Activated T-helper 1 cell treated with anti-CD3 and anti-CD28 coated beads, Interleukin-12 subunit alpha, Interleukin-12 subunit beta, Interleukin-2, Interleukin-4 antibody, amounts not matched to agents 30 ng/mL and 10 ng/mL and 1 ng/mL, durations not matched to agents 14 hours and 24 hours and 36 hours (primary cell): ENCODE measurements around the gene IGF1R. TPM values are rescaled to one million over a fixed set of nuclear protein-coding genes. Genes with fewer than 3 reads are reported as not detected.
A peak's percentile ranks its signal among the peaks of the same experiment; 100 is the strongest.

Experiments used
- DNase-seq: peaks from one replicate; pipeline ENCODE4 v3.0.0; 2021; ENCODE audit warnings: low spot score
- H3K27ac Mint-ChIP-seq: one replicate; pipeline ENCODE4 v1.8.0; 2021; ENCODE audit warnings: mild to moderate bottlenecking, mixed read lengths
- H3K27me3 Mint-ChIP-seq: one replicate; pipeline ENCODE4 v1.8.0; 2022; ENCODE audit warnings: mild to moderate bottlenecking, moderate library complexity, mixed read lengths; ENCODE audit not compliant: insufficient read depth
- H3K36me3 Mint-ChIP-seq: one replicate; pipeline ENCODE4 v1.8.0; 2021; ENCODE audit warnings: low read depth, mixed read lengths
- H3K4me1 Mint-ChIP-seq: one replicate; pipeline ENCODE4 v1.8.0; 2021; ENCODE audit warnings: low read depth, mixed read lengths
- H3K4me3 Mint-ChIP-seq: one replicate; pipeline ENCODE4 v1.8.0; 2021; ENCODE audit warnings: mild to moderate bottlenecking, moderate library complexity, mixed read lengths
- H3K9me3 Mint-ChIP-seq: one replicate; pipeline ENCODE4 v1.8.0; 2021; ENCODE audit warnings: mixed read lengths
- intact Hi-C: fragments of 100-400 bp; cut with micrococcal nuclease; formaldehyde crosslinking; loops from one replicate; pipeline ENCODE4 v1.15.1; 2024
- total RNA-seq: library from RNA; stranded (reverse); gene quantifications from 2 replicates; pipeline ENCODE4 v1.2.3, GENCODE V29; 2022

Gene IGF1R
- total RNA-seq, 1 donor from 2014 or later: 38.7 TPM

GRCh38 chr15:98858610-98859023 lies 210.3 kb downstream of the IGF1R start:
- intact Hi-C loops: no loop called here
- peak overlapping the region; percentile 51 for H3K4me3 Mint-ChIP-seq
- peaks cover 41% of the 10 kb centered on the region for H3K4me1 Mint-ChIP-seq
- no peaks in the 10 kb centered on the region for H3K27me3 Mint-ChIP-seq
- H3K27ac Mint-ChIP-seq: peak overlapping the region; percentile 51
- DNase-seq: no peak
- H3K9me3 Mint-ChIP-seq: no peaks in the 10 kb centered on the region
- no peaks in the 10 kb centered on the region for H3K36me3 Mint-ChIP-seq

GRCh38 chr15:98859149-98859548 lies 210.8 kb downstream of the IGF1R start:
- Mint-ChIP-seq H3K27me3 (no peaks in the 10 kb centered on the region), H3K27ac (peak overlapping the region; percentile 51), H3K4me1 (peaks cover 36% of the 10 kb centered on the region), H3K36me3 (no peaks in the 10 kb centered on the region), H3K4me3 (peak overlapping the region; percentile 51), H3K9me3 (no peaks in the 10 kb centered on the region)
- intact Hi-C loops: no loop called here
- no peak for DNase-seq

- Mint-ChIP-seq H3K36me3 (no peaks in the 10 kb centered on the region), H3K27me3 (no peaks in the 10 kb centered on the region), H3K27ac (peak overlapping the region; percentile 29), H3K9me3 (no peaks in the 10 kb centered on the region), H3K4me1 (peaks cover 36% of the 10 kb centered on the region), H3K4me3 (no peak overlapping the region)
- intact Hi-C loops: no loop called here
- DNase-seq: no peak
Observed at GRCh38 chr15:98860281-98861041, 212.1 kb downstream of the IGF1R start.

- H3K27me3 Mint-ChIP-seq: no peaks in the 10 kb centered on the region
- intact Hi-C loops: no loop called here
- H3K4me3 Mint-ChIP-seq: no peak overlapping the region
- no peaks in the 10 kb centered on the region for H3K36me3 Mint-ChIP-seq
- no peak overlapping the region for H3K27ac Mint-ChIP-seq
- H3K4me1 Mint-ChIP-seq: peaks cover 44% of the 10 kb centered on the region
- DNase-seq: no peak
- no peaks in the 10 kb centered on the region for H3K9me3 Mint-ChIP-seq
Observed at GRCh38 chr15:98861188-98861587, 212.8 kb downstream of the IGF1R start.

- H3K4me1 Mint-ChIP-seq: peaks cover 40% of the 10 kb centered on the region
Observed at GRCh38 chr15:98863983-98864382, 215.6 kb downstream of the IGF1R start.

GRCh38 chr15:98865397-98866339 lies 217.3 kb downstream of the IGF1R start:
- Mint-ChIP-seq H3K27me3 (peaks cover 2% of the 10 kb centered on the region), H3K4me1 (peaks cover 30% of the 10 kb centered on the region), H3K36me3 (peaks cover 3% of the 10 kb centered on the region), H3K9me3 (no peaks in the 10 kb centered on the region), H3K27ac (peak overlapping the region; percentile 89), H3K4me3 (peak overlapping the region; percentile 82)
- intact Hi-C loops: loop anchor here (1.0 to 5.0 kb wide), 2 partner anchors 12 to 47 kb away; no protein-coding TSS in a partner anchor
- peak; percentile 63 for DNase-seq

More at GRCh38 chr15:98863983-98864382, 215.6 kb downstream of the IGF1R start:
- Mint-ChIP-seq H3K36me3 (no peaks in the 10 kb centered on the region), H3K27me3 (no peaks in the 10 kb centered on the region), H3K4me3 (no peak overlapping the region), H3K27ac (no peak overlapping the region), H3K9me3 (no peaks in the 10 kb centered on the region)
- DNase-seq: no peak
- intact Hi-C loops: no loop called here

GRCh38 chr15:98866511-98866910 lies 218.2 kb downstream of the IGF1R start:
- Mint-ChIP-seq H3K9me3 (no peaks in the 10 kb centered on the region), H3K4me1 (peaks cover 21% of the 10 kb centered on the region), H3K27ac (peak overlapping the region; percentile 89), H3K4me3 (peak overlapping the region; percentile 82), H3K36me3 (peaks cover 3% of the 10 kb centered on the region), H3K27me3 (peaks cover 2% of the 10 kb centered on the region)
- intact Hi-C loops: loop anchor here (5.0 kb wide), 1 partner anchor 46 kb away; no protein-coding TSS in a partner anchor
- DNase-seq: no peak

- H3K27me3 Mint-ChIP-seq: peaks cover 2% of the 10 kb centered on the region
- no peak overlapping the region for H3K4me3 Mint-ChIP-seq
- peaks cover 28% of the 10 kb centered on the region for H3K4me1 Mint-ChIP-seq
- intact Hi-C loops: loop anchor here (5.0 kb wide), 1 partner anchor 44 kb away; no protein-coding TSS in a partner anchor
- no peak for DNase-seq
- no peaks in the 10 kb centered on the region for H3K9me3 Mint-ChIP-seq
- peaks cover 3% of the 10 kb centered on the region for H3K36me3 Mint-ChIP-seq
- no peak overlapping the region for H3K27ac Mint-ChIP-seq
Observed at GRCh38 chr15:98868564-98868963, 220.2 kb downstream of the IGF1R start.

GRCh38 chr15:98870788-98871187 lies 222.4 kb downstream of the IGF1R start:
- no peak for DNase-seq
- Mint-ChIP-seq H3K9me3 (no peaks in the 10 kb centered on the region), H3K27ac (no peak overlapping the region), H3K4me3 (no peak overlapping the region), H3K36me3 (peaks cover 3% of the 10 kb centered on the region), H3K27me3 (peaks cover 2% of the 10 kb centered on the region), H3K4me1 (peaks cover 30% of the 10 kb centered on the region)
- intact Hi-C loops: no loop called here

- H3K4me3 Mint-ChIP-seq: no peak overlapping the region
- peaks cover 24% of the 10 kb centered on the region for H3K4me1 Mint-ChIP-seq
- H3K27me3 Mint-ChIP-seq: peaks cover 2% of the 10 kb centered on the region
- H3K9me3 Mint-ChIP-seq: no peaks in the 10 kb centered on the region
- intact Hi-C loops: no loop called here
- H3K27ac Mint-ChIP-seq: no peak overlapping the region
- DNase-seq: no peak
- H3K36me3 Mint-ChIP-seq: peaks cover 3% of the 10 kb centered on the region
Observed at GRCh38 chr15:98872774-98873173, 224.4 kb downstream of the IGF1R start.

GRCh38 chr15:98873441-98874218 lies 225.3 kb downstream of the IGF1R start:
- H3K27ac Mint-ChIP-seq: no peak overlapping the region
- H3K9me3 Mint-ChIP-seq: no peaks in the 10 kb centered on the region
- DNase-seq: no peak
- intact Hi-C loops: no loop called here
- peaks cover 2% of the 10 kb centered on the region for H3K27me3 Mint-ChIP-seq
- peaks cover 3% of the 10 kb centered on the region for H3K36me3 Mint-ChIP-seq
- peak overlapping the region; percentile 32 for H3K4me3 Mint-ChIP-seq
- peaks cover 24% of the 10 kb centered on the region for H3K4me1 Mint-ChIP-seq

GRCh38 chr15:98874370-98874769 lies 226.0 kb downstream of the IGF1R start:
- intact Hi-C loops: no loop called here
- H3K9me3 Mint-ChIP-seq: no peaks in the 10 kb centered on the region
- peaks cover 2% of the 10 kb centered on the region for H3K27me3 Mint-ChIP-seq
- H3K4me3 Mint-ChIP-seq: no peak overlapping the region
- peaks cover 3% of the 10 kb centered on the region for H3K36me3 Mint-ChIP-seq
- DNase-seq: no peak
- no peak overlapping the region for H3K27ac Mint-ChIP-seq
- H3K4me1 Mint-ChIP-seq: peaks cover 24% of the 10 kb centered on the region
